Loucy (cell line): ENCODE measurements around the gene TMEM253.

Experiments
- H2AFZ ChIP-seq: fragments of 200-600 bp; sonication (generic); 2 replicates; pipeline ENCODE4 v1.6.0; 2016; ENCODE audit warnings: antibody characterized with exemption, mild to moderate bottlenecking, low read length, moderate library complexity
- H3F3A ChIP-seq: fragments of 200-600 bp; 2 replicates; pipeline ENCODE4 v1.6.0; 2016; ENCODE audit warnings: antibody characterized with exemption, low read depth, mild to moderate bottlenecking
- H3K27me3 ChIP-seq: fragments of 200-600 bp; sonication (generic); 2 replicates; pipeline ENCODE4 v1.6.1; 2014; ENCODE audit warnings: low read length, mild to moderate bottlenecking; ENCODE audit not compliant: insufficient read depth, poor library complexity, severe bottlenecking
- H3K36me3 ChIP-seq: fragments of 200-600 bp; sonication (generic); 2 replicates; pipeline ENCODE4 v1.6.1; 2016; ENCODE audit warnings: low read length; ENCODE audit not compliant: insufficient read depth
- H3K4me1 ChIP-seq: fragments of 200-600 bp; sonication (generic); 2 replicates; pipeline ENCODE4 v1.5.1; 2014; ENCODE audit warnings: low read length, mild to moderate bottlenecking; ENCODE audit not compliant: insufficient read depth, poor library complexity, severe bottlenecking
- H3K4me2 ChIP-seq: fragments of 200-600 bp; sonication (generic); 2 replicates; pipeline ENCODE4 v1.6.0; 2014; ENCODE audit warnings: antibody characterized with exemption, low read length, low read depth, mild to moderate bottlenecking; ENCODE audit not compliant: poor library complexity, severe bottlenecking
- H3K4me3 ChIP-seq: fragments of 200-600 bp; sonication (generic); 2 replicates; pipeline ENCODE4 v1.5.1; 2014; ENCODE audit warnings: low read length, mild to moderate bottlenecking, mixed read lengths; ENCODE audit not compliant: poor library complexity, severe bottlenecking
- H3K79me2 ChIP-seq: fragments of 200-600 bp; sonication (generic); 2 replicates; pipeline ENCODE4 v1.6.1; 2014; ENCODE audit warnings: low read length; ENCODE audit not compliant: insufficient read depth
- H3K9ac ChIP-seq: fragments of 200-600 bp; sonication (generic); 2 replicates; pipeline ENCODE4 v1.6.0; 2014; ENCODE audit warnings: mild to moderate bottlenecking, low read depth, low read length, moderate library complexity; ENCODE audit not compliant: poor library complexity, severe bottlenecking
- H3K9me2 ChIP-seq: fragments of 200-600 bp; sonication (generic); replicated peaks from 2 replicates; pipeline ENCODE4 v1.6.1; 2016; ENCODE audit warnings: low read depth, low read length, mixed read lengths
- H3K9me3 ChIP-seq: fragments of 200-600 bp; sonication (generic); 2 replicates; pipeline ENCODE4 v1.6.1; 2014; ENCODE audit warnings: mild to moderate bottlenecking, antibody characterized with exemption, low read length, low read depth; ENCODE audit not compliant: insufficient read depth
- H4K20me1 ChIP-seq: fragments of 200-600 bp; sonication (generic); 2 replicates; pipeline ENCODE4 v1.6.0; 2014; ENCODE audit warnings: antibody characterized with exemption, low read length, mild to moderate bottlenecking; ENCODE audit not compliant: insufficient read depth, poor library complexity, severe bottlenecking
- CTCF ChIP-seq: fragments of 200-600 bp; sonication (generic); conservative IDR thresholded peaks from 2 replicates; pipeline ENCODE4 v1.5.1; 2014; ENCODE audit warnings: mild to moderate bottlenecking, antibody characterized with exemption, low read length
- EZH2phosphoT487 ChIP-seq: fragments of 200-600 bp; IDR thresholded peaks from 2 replicates; pipeline ENCODE4 v1.6.1; 2018; ENCODE audit warnings: antibody characterized with exemption, mild to moderate bottlenecking, moderate library complexity, borderline replicate concordance

TMEM253 gene

GRCh38 chr14:21054768-21055145, 46.1 kb upstream of the TMEM253 start:
- Histone ChIP-seq H3K27me3 (no peaks in the 10 kb centered on the region), H3K4me1 (peaks cover 12% of the 10 kb centered on the region), H3K79me2 (no peaks in the 10 kb centered on the region), H4K20me1 (no peaks in the 10 kb centered on the region), H3K9me2 (no peaks in the 10 kb centered on the region), H3K4me2 (no peak overlapping the region), H3K9me3 (no peaks in the 10 kb centered on the region), H3K9ac (peak overlapping the region; percentile 1), H2AFZ (no peak overlapping the region), H3K4me3 (no peak overlapping the region), H3K36me3 (no peaks in the 10 kb centered on the region), H3F3A (no peaks in the 10 kb centered on the region)
- TF ChIP-seq CTCF (no peak), EZH2phosphoT487 (no peak)

- no peaks in the 10 kb centered on the region for H3K36me3 ChIP-seq
- H3F3A ChIP-seq = no peaks in the 10 kb centered on the region
- H3K9me3 ChIP-seq = no peaks in the 10 kb centered on the region
- H3K4me3 ChIP-seq = no peak overlapping the region
- no peaks in the 10 kb centered on the region for H4K20me1 ChIP-seq
- no peak overlapping the region for H3K9ac ChIP-seq
- no peak overlapping the region for H3K4me2 ChIP-seq
- H2AFZ ChIP-seq = no peak overlapping the region; the same call in 1 of the 2 replicates
- no peak for TF ChIP-seq CTCF
- TF ChIP-seq EZH2phosphoT487 = no peak
- no peaks in the 10 kb centered on the region for H3K27me3 ChIP-seq
- H3K9me2 ChIP-seq = no peaks in the 10 kb centered on the region
- no peaks in the 10 kb centered on the region for H3K79me2 ChIP-seq
- peaks cover 12% of the 10 kb centered on the region for H3K4me1 ChIP-seq
Measured at GRCh38 chr14:21055432-21056117, 45.3 kb upstream of the TMEM253 start.

GRCh38 chr14:21056520-21057163, 44.2 kb upstream of the TMEM253 start:
- H3K36me3 ChIP-seq = no peaks in the 10 kb centered on the region
- no peak overlapping the region for H2AFZ ChIP-seq
- no peak overlapping the region for H3K9ac ChIP-seq
- H3F3A ChIP-seq = no peaks in the 10 kb centered on the region
- no peaks in the 10 kb centered on the region for H3K27me3 ChIP-seq
- no peaks in the 10 kb centered on the region for H3K9me3 ChIP-seq
- TF ChIP-seq EZH2phosphoT487 = no peak
- TF ChIP-seq CTCF = no peak
- no peak overlapping the region for H3K4me3 ChIP-seq
- H3K9me2 ChIP-seq = no peaks in the 10 kb centered on the region
- H3K4me2 ChIP-seq = no peak overlapping the region
- no peaks in the 10 kb centered on the region for H3K79me2 ChIP-seq
- H4K20me1 ChIP-seq = no peaks in the 10 kb centered on the region
- H3K4me1 ChIP-seq = peaks cover 12% of the 10 kb centered on the region
